GM21528 (cell line): Measurements from ENCODE around the gene KIAA0513.

Experiments used
- ATAC-seq: cut with Tn5 transposase; IDR thresholded peaks from one replicate; pipeline ENCODE4 v1.9.1; 2021; ENCODE audit warnings: mild to moderate bottlenecking, moderate library complexity; ENCODE audit not compliant: unreplicated experiment, low FRiP score

The KIAA0513 gene

GRCh38 chr16:85027349-85027957 is at the start of gene KIAA0513:
KIAA0513 (plus strand) TSS chr16:85027795; CDS start chr16:85067072, 39,277 bp downstream.
- peak; percentile 74 for ATAC-seq

- no peak for ATAC-seq
Measured at GRCh38 chr16:84979516-84979915, 48.1 kb upstream of the KIAA0513 start.

GRCh38 chr16:84982434-84982833 is 45.2 kb upstream of the KIAA0513 start:
- ATAC-seq = no peak

- ATAC-seq = no peak
Measured at GRCh38 chr16:84985079-84986065, 42.2 kb upstream of the KIAA0513 start.

GRCh38 chr16:84986102-84986501 is 41.5 kb upstream of the KIAA0513 start:
- no peak for ATAC-seq

- no peak for ATAC-seq
Measured at GRCh38 chr16:84986879-84987278, 40.7 kb upstream of the KIAA0513 start.

GRCh38 chr16:84988328-84989080 is 39.1 kb upstream of the KIAA0513 start:
- no peak for ATAC-seq

GRCh38 chr16:84989749-84990620 is 37.6 kb upstream of the KIAA0513 start:
- ATAC-seq = no peak

- no peak for ATAC-seq
Measured at GRCh38 chr16:84990782-84991181, 36.8 kb upstream of the KIAA0513 start.

- ATAC-seq = no peak
Measured at GRCh38 chr16:84992717-84993075, 34.9 kb upstream of the KIAA0513 start.

GRCh38 chr16:84993926-84994325 is 33.7 kb upstream of the KIAA0513 start:
- ATAC-seq = no peak

GRCh38 chr16:84995663-84996062 is 31.9 kb upstream of the KIAA0513 start:
- ATAC-seq = no peak

GRCh38 chr16:84996365-84996764 is 31.2 kb upstream of the KIAA0513 start:
- no peak for ATAC-seq

GRCh38 chr16:84999200-84999599 is 28.4 kb upstream of the KIAA0513 start:
- ATAC-seq = no peak

GRCh38 chr16:84999857-85000480 is 27.6 kb upstream of the KIAA0513 start:
- ATAC-seq = no peak

- no peak for ATAC-seq
Measured at GRCh38 chr16:85002099-85002541, 25.5 kb upstream of the KIAA0513 start.

GRCh38 chr16:85002608-85003007 is 25.0 kb upstream of the KIAA0513 start:
- ATAC-seq = no peak

- no peak for ATAC-seq
Measured at GRCh38 chr16:85003076-85003475, 24.5 kb upstream of the KIAA0513 start.

- no peak for ATAC-seq
Measured at GRCh38 chr16:85003725-85004586, 23.6 kb upstream of the KIAA0513 start.
